ENCODE results near the gene ZFHX2. TPM values are rescaled to one million over a fixed set of nuclear protein-coding genes. Genes with fewer than 3 reads are reported as not detected.
A peak's percentile ranks its signal among the peaks of the same experiment; 100 is the strongest.

The ZFHX2 gene
- total RNA-seq, 2 donors from 2014 or later, result 12.8 to 15.4 TPM

GRCh38 chr14:23512156-23512555 lies 39.4 kb downstream of the ZFHX2 start:
- H3K4me3 ChIP-seq (ENCODE audit: low read length), result no peak overlapping the region
- H3K27ac Mint-ChIP-seq, result no peak overlapping the region
- no peaks in the 10 kb centered on the region for H3K4me1 ChIP-seq (ENCODE audit: control insufficient read depth, insufficient read depth, low read length)
- no peak overlapping the region for H3K27ac ChIP-seq (ENCODE audit: low read depth, low read length)
- no peak overlapping the region for H3K9ac ChIP-seq (ENCODE audit: extremely low read depth, low read length, poor library complexity, severe bottlenecking)
- no peak overlapping the region for H3K4me3 Mint-ChIP-seq
- H3K36me3 Mint-ChIP-seq (ENCODE audit: low read depth), result no peaks in the 10 kb centered on the region
- no peaks in the 10 kb centered on the region for H3K9me3 ChIP-seq (ENCODE audit: control insufficient read depth, low read length)
- no peak for TF ChIP-seq CTCF (conservative IDR thresholded peaks at IDR 0.05)
- H3K27me3 Mint-ChIP-seq (ENCODE audit: insufficient read depth), result peaks cover 28% of the 10 kb centered on the region
- peaks cover 3% of the 10 kb centered on the region for H3K4me1 Mint-ChIP-seq
- DNase-seq, result no peak
- no peaks in the 10 kb centered on the region for H3K9me3 Mint-ChIP-seq
- no peaks in the 10 kb centered on the region for H3K36me3 ChIP-seq (ENCODE audit: control insufficient read depth, insufficient read depth, low read length)
- H3K27me3 ChIP-seq (ENCODE audit: control insufficient read depth, insufficient read depth, low read length, poor library complexity, severe bottlenecking), result no peaks in the 10 kb centered on the region
- WGBS, 2 experiments (ENCODE audit: insufficient coverage in 1 of 2, insufficient read length in 1 of 2), result 93% methylated on average over 8 of the region's 13 CpGs; no CpG with 5 or more reads in 1 of the 2 experiments

- Mint-ChIP-seq H3K4me1 (peaks cover 38% of the 10 kb centered on the region), H3K9me3 (no peaks in the 10 kb centered on the region), H3K4me3 (peak overlapping the region; percentile 13), H3K36me3 (ENCODE audit: low read depth) (peaks cover 2% of the 10 kb centered on the region), H3K27me3 (ENCODE audit: insufficient read depth) (no peaks in the 10 kb centered on the region), H3K27ac (peak overlapping the region; percentile 84)
- no peak overlapping the region for H3K9ac ChIP-seq (ENCODE audit: extremely low read depth, low read length, poor library complexity, severe bottlenecking)
- H3K27ac ChIP-seq (ENCODE audit: low read depth, low read length), result no peak overlapping the region
- peak; percentile 85 for DNase-seq
- H3K9me3 ChIP-seq (ENCODE audit: control insufficient read depth, low read length), result no peaks in the 10 kb centered on the region
- H3K27me3 ChIP-seq (ENCODE audit: control insufficient read depth, insufficient read depth, low read length, poor library complexity, severe bottlenecking), result no peaks in the 10 kb centered on the region
- no peaks in the 10 kb centered on the region for H3K36me3 ChIP-seq (ENCODE audit: control insufficient read depth, insufficient read depth, low read length)
- peaks cover 26% of the 10 kb centered on the region for H3K4me1 ChIP-seq (ENCODE audit: control insufficient read depth, insufficient read depth, low read length)
- H3K4me3 ChIP-seq (ENCODE audit: low read length), result peak overlapping the region; percentile 68
- WGBS, 2 experiments (ENCODE audit: insufficient coverage in 1 of 2, insufficient read length in 1 of 2), result 0 to 25% methylated on average over 1 to 2 of the region's 2 CpGs
- no peak for TF ChIP-seq CTCF (conservative IDR thresholded peaks at IDR 0.05)
Observed at GRCh38 chr14:23494223-23494622, 57.3 kb downstream of the ZFHX2 start.

GRCh38 chr14:23492618-23493272 lies 58.8 kb downstream of the ZFHX2 start:
- no peak for DNase-seq
- Mint-ChIP-seq H3K4me1 (peaks cover 44% of the 10 kb centered on the region), H3K27me3 (ENCODE audit: insufficient read depth) (no peaks in the 10 kb centered on the region), H3K9me3 (no peaks in the 10 kb centered on the region), H3K4me3 (no peak overlapping the region), H3K27ac (peak overlapping the region; percentile 60), H3K36me3 (ENCODE audit: low read depth) (peaks cover 3% of the 10 kb centered on the region)
- Histone ChIP-seq H3K27ac (ENCODE audit: low read depth, low read length) (no peak overlapping the region), H3K4me1 (ENCODE audit: control insufficient read depth, insufficient read depth, low read length) (peaks cover 26% of the 10 kb centered on the region), H3K36me3 (ENCODE audit: control insufficient read depth, insufficient read depth, low read length) (peaks cover 7% of the 10 kb centered on the region), H3K9ac (ENCODE audit: extremely low read depth, low read length, poor library complexity, severe bottlenecking) (no peak overlapping the region), H3K4me3 (ENCODE audit: low read length) (peak overlapping the region; percentile 4), H3K27me3 (ENCODE audit: control insufficient read depth, insufficient read depth, low read length, poor library complexity, severe bottlenecking) (no peaks in the 10 kb centered on the region), H3K9me3 (ENCODE audit: control insufficient read depth, low read length) (no peaks in the 10 kb centered on the region)
- no peak for TF ChIP-seq CTCF (conservative IDR thresholded peaks at IDR 0.05)
